HG02588 (cell line): Measurements from ENCODE around the gene TULP3.

ENCODE experiments used
- ATAC-seq: cut with Tn5 transposase; IDR thresholded peaks from one replicate; pipeline ENCODE4 v1.9.1; 2021; ENCODE audit warnings: mild to moderate bottlenecking, moderate library complexity; ENCODE audit not compliant: unreplicated experiment

TULP3 gene

GRCh38 chr12:2963760-2964292, 73.1 kb downstream of the TULP3 start:
- no peak for ATAC-seq

- no peak for ATAC-seq
These were observed 77.0 kb downstream of the TULP3 start for GRCh38 chr12:2967651-2968050.

GRCh38 chr12:2970744-2971143, 80.1 kb downstream of the TULP3 start:
- ATAC-seq = no peak

- ATAC-seq = no peak
These were observed 82.9 kb downstream of the TULP3 start for GRCh38 chr12:2973566-2973965.

GRCh38 chr12:2974560-2974971, 83.9 kb downstream of the TULP3 start:
- no peak for ATAC-seq

- ATAC-seq = no peak
These were observed 85.9 kb downstream of the TULP3 start for GRCh38 chr12:2976581-2976996.

- ATAC-seq = no peak
These were observed 87.1 kb downstream of the TULP3 start for GRCh38 chr12:2977776-2978175.

- no peak for ATAC-seq
These were observed 89.1 kb downstream of the TULP3 start for GRCh38 chr12:2979806-2980205.

- no peak for ATAC-seq
These were observed 89.9 kb downstream of the TULP3 start for GRCh38 chr12:2980630-2981029.

- ATAC-seq = no peak
These were observed 91.7 kb downstream of the TULP3 start for GRCh38 chr12:2982361-2982760.

- ATAC-seq = no peak
These were observed 93.6 kb downstream of the TULP3 start for GRCh38 chr12:2984249-2984648.

- no peak for ATAC-seq
These were observed 94.0 kb downstream of the TULP3 start for GRCh38 chr12:2984698-2985097.

GRCh38 chr12:2986876-2987275, 96.2 kb downstream of the TULP3 start:
- no peak for ATAC-seq

GRCh38 chr12:2988494-2988893, 97.8 kb downstream of the TULP3 start:
- ATAC-seq = no peak
